GM12891 (cell line): ENCODE results near the gene ADGRE1.
A peak's percentile ranks its signal among the peaks of the same experiment; 100 is the strongest.
"Not testable (repeated sequence)": the region's sequence is repeated elsewhere in the genome, so short reads cannot be mapped to it uniquely, and the experiment has no call there.

Experiments
- DNase-seq: peaks from one replicate; pipeline ENCODE4 v3.0.0; 2011; ENCODE audit warnings: low spot score; ENCODE audit not compliant: insufficient read length
- FAIRE-seq: peaks from 2 replicates; lab custom pipeline; 2011; peaks lifted over from hg19 to GRCh38; lab: Jason Lieb, UNC
- PAX5 ChIP-seq: IDR thresholded peaks from 2 replicates; pipeline ENCODE4 v1.6.1; 2011; ENCODE audit warnings: low read length, moderate library complexity, mild to moderate bottlenecking; ENCODE audit not compliant: insufficient read depth, severe bottlenecking
- POLR2A ChIP-seq: IDR thresholded peaks from 2 replicates; pipeline ENCODE4 v1.6.1; 2011; ENCODE audit warnings: low read depth, low read length, control low read depth
- POLR2AphosphoS5 ChIP-seq: IDR thresholded peaks from 2 replicates; pipeline ENCODE4 v1.6.1; 2011; ENCODE audit warnings: low read depth, low read length, control low read depth
- POU2F2 ChIP-seq: IDR thresholded peaks from 2 replicates; pipeline ENCODE4 v1.6.1; 2011; ENCODE audit warnings: low read depth, mild to moderate bottlenecking, control low read depth, low read length, moderate library complexity
- SPI1 ChIP-seq: IDR thresholded peaks from 2 replicates; pipeline ENCODE4 v1.6.1; 2011; ENCODE audit warnings: low read depth, low read length, control low read depth
- TAF1 ChIP-seq: IDR thresholded peaks from 2 replicates; pipeline ENCODE4 v1.6.1; 2011; ENCODE audit warnings: low read depth, low read length, control low read depth

The ADGRE1 gene

GRCh38 chr19:6856749-6857372, 30.5 kb upstream of the ADGRE1 start:
- FAIRE-seq (no peak), DNase-seq (no peak)
- no peak for TF ChIP-seq POLR2A
- TF ChIP-seq PAX5, result no peak
- TF ChIP-seq POU2F2, result no peak
- no peak for TF ChIP-seq SPI1
- TF ChIP-seq POLR2AphosphoS5, result no peak
- no peak for TF ChIP-seq TAF1

- FAIRE-seq (peak; percentile 47), DNase-seq (no peak)
- no peak for TF ChIP-seq SPI1
- TF ChIP-seq TAF1, result no peak
- no peak for TF ChIP-seq PAX5
- TF ChIP-seq POLR2A, result no peak
- no peak for TF ChIP-seq POU2F2
- TF ChIP-seq POLR2AphosphoS5, result no peak
Observed at GRCh38 chr19:6861683-6862286, 25.6 kb upstream of the ADGRE1 start.

- FAIRE-seq, result peak; percentile 97
- DNase-seq, result peak; percentile 65
Observed at GRCh38 chr19:6862673-6863078, 24.7 kb upstream of the ADGRE1 start.

GRCh38 chr19:6864325-6864940, 22.9 kb upstream of the ADGRE1 start:
- FAIRE-seq (no peak), DNase-seq (no peak)
- TF ChIP-seq SPI1 (no peak), POLR2AphosphoS5 (no peak), POLR2A (no peak)

More at GRCh38 chr19:6862673-6863078, 24.7 kb upstream of the ADGRE1 start:
- TF ChIP-seq POU2F2 (peak; percentile 47; the same call in 1 of the 2 replicates), POLR2A (no peak), TAF1 (no peak), SPI1 (no peak)

- FAIRE-seq (no peak), DNase-seq (no peak)
- no peak for TF ChIP-seq PAX5
- TF ChIP-seq POLR2AphosphoS5, result no peak
- no peak for TF ChIP-seq TAF1
- no peak for TF ChIP-seq SPI1
Observed at GRCh38 chr19:6865849-6866248, 21.5 kb upstream of the ADGRE1 start.

GRCh38 chr19:6866741-6867151, 20.6 kb upstream of the ADGRE1 start:
- TF ChIP-seq PAX5, result no peak
- no peak for TF ChIP-seq POU2F2
- no peak for TF ChIP-seq POLR2AphosphoS5
- no peak for TF ChIP-seq POLR2A
- TF ChIP-seq SPI1, result no peak
- no peak for TF ChIP-seq TAF1
- DNase-seq (no peak), FAIRE-seq (no peak)

GRCh38 chr19:6868351-6868750, 19.0 kb upstream of the ADGRE1 start:
- TF ChIP-seq PAX5 (no peak), POLR2AphosphoS5 (no peak), POU2F2 (no peak), POLR2A (no peak)
- DNase-seq (no peak), FAIRE-seq (no peak)

GRCh38 chr19:6869151-6869882, 18.1 kb upstream of the ADGRE1 start:
- FAIRE-seq, result not testable (repeated sequence)

GRCh38 chr19:6873708-6874431, 13.5 kb upstream of the ADGRE1 start:
- TF ChIP-seq SPI1 (no peak), TAF1 (no peak), POLR2AphosphoS5 (no peak)
- DNase-seq (no peak), FAIRE-seq (no peak)

More at GRCh38 chr19:6869151-6869882, 18.1 kb upstream of the ADGRE1 start:
- not testable (repeated sequence) for DNase-seq

- TF ChIP-seq POLR2A (no peak), POLR2AphosphoS5 (no peak), TAF1 (no peak), PAX5 (no peak), SPI1 (no peak), POU2F2 (no peak)
- FAIRE-seq (no peak), DNase-seq (no peak)
Observed at GRCh38 chr19:6875218-6875617, 12.2 kb upstream of the ADGRE1 start.
